Hematopoietic multipotent progenitor cell treated with erythropoietin and hydrocortisone succinate and interleukin-3 and kit ligand, for 4 days (in vitro differentiated cells): Measurements from ENCODE around the gene GCGR.

Experiments
- DNase-seq: peaks from one replicate; pipeline ENCODE4 v3.0.0-alpha.2; 2015

Gene GCGR

GRCh38 chr17:81803728-81804558 lies at the start of gene GCGR:
Gene GCGR (plus strand): TSS chr17:81804150. CDS start chr17:81809019, 4,869 bp downstream.
- DNase-seq: no peak

DNA sequence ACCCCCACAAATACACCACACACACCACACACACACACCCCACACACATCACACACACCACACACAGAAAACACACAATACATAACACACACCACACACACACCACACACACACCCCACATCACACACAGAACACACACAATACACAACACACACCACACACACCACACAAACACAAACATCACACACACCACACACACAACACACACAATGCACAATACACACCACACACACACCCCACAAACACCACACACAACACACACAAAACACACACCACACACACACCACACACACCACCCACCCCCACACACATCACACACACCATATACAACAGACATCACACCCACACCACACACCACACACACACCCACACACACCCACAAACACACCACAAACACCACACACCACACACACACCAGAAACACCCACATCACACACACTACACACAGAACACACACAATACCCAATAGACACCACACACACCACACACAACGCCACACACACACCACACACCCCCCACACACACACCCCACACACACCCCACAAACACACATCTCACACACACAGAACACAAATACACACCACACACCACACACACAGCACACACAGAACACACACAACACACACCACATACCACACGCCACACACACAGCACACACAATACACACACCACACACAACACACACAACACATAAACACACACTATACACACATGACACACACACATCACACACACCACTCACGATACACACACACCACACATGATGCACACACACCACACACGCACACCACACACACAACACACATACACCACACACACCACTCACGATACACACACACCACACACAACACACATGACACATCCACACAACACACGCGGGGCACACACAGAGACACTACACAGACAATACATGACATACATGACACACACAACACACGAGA lies 11.0 kb upstream of the GCGR start:
- DNase-seq: no peak

GRCh38 chr17:81794074-81794476 lies 9.9 kb upstream of the GCGR start:
- DNase-seq: no peak

DNA sequence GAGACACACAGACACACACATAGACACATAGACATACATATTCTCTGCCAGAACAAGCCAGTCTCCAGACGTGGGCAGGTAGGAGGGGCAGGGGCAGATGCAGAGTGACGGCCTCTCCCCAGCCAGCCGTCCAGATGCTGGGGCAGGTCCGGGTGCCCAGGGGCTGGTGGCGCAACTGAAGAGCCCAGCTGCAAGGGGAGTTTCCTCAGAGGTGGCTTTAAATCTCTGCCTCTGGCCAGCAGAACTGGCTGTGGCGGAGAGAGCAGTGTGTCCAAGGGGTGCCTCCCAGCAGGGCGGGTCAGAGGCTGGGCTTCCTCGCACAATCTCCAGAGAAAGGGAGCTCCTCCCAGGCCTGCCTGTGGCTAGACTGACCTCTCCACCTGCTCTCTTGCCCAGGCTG lies 9.4 kb upstream of the GCGR start:
- peak; percentile 43 for DNase-seq

- no peak for DNase-seq
These were observed 2.6 kb upstream of the GCGR start for GRCh38 chr17:81801327-81801726.

- no peak for DNase-seq
These were observed 1.7 kb upstream of the GCGR start for GRCh38 chr17:81802048-81802758.

DNA sequence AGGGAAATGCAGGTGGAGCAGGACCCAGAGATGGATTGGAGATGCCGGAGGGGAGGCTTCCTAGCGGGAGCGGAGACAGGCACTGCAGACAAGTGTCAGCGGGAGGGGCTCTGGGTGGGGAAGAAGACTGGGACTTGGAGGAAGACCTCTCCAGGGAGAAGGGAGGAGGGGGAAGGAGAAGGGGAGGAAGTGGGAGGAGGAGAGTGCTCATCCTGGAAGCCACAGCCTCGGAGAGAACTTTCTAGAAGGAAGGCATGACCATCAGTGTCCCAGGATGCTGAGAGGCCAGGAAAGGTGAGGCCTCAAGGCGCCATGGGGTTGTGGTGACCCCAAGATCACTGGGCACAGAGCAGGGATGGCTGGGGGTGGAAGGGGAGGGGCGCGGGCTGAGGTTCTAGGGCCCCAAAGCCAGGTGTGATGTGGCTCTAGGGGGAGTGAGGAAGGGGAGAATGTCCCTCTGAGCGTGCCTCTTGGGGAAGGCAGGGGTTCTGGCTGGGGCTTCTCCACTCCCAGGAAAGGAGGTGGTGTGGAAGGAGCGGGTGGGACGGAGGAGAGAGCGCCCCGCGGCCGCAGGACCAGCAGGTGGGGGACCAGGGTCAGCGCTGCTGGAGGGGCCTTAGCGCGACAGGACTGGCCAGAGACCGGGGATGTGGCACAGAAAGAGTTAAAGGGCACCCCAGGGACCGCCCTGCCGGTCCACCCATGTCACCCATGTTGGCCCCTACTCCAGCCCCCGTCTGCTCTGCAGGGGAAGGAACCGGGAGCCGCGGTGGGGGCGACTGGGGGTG lies 900 bp upstream of the GCGR start:
- no peak for DNase-seq

DNA sequence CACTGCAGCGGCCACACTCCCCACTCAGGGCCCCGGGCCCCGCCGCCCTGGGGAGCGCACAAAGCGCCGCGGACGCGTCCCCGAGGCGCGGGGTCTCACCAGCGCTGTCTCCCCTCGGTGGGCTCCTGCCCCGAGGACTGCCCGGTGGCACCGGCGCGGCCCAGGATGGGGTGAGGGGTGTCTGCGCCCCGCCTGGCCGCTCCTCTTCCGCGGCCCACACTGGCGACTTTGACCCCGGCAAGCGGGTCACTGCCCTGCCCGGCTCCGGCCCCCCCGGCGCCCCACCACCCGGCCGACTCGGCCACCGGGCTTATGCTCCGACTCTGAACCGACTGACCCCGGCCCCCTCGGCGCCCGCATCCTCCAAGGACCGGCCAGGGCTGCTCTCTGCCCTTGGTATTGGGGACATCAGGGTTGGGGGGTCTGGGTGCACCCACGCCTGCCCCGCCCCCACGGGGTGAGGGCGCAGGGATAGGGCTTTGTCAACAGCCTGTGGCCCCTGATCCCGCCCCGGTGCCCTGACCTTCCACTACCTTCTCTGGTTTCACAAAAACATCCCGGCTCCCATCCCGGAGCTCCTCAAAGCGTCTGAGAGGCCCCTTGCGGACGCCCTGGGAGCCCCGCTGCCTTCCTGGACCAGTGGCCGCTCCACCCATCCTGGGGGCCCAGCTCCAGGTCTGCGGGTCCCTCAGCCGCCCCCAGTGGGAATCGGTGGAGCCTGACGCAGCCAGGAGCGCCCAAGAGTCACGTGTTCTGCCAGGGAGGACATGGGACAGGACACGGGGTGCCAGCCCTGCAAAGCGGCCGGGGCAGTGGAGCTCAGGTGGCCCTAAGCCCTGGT lies 829 bp downstream of the GCGR start:
- DNase-seq: no peak

- no peak for DNase-seq
These were observed 1.9 kb downstream of the GCGR start for GRCh38 chr17:81805707-81806460.

DNA sequence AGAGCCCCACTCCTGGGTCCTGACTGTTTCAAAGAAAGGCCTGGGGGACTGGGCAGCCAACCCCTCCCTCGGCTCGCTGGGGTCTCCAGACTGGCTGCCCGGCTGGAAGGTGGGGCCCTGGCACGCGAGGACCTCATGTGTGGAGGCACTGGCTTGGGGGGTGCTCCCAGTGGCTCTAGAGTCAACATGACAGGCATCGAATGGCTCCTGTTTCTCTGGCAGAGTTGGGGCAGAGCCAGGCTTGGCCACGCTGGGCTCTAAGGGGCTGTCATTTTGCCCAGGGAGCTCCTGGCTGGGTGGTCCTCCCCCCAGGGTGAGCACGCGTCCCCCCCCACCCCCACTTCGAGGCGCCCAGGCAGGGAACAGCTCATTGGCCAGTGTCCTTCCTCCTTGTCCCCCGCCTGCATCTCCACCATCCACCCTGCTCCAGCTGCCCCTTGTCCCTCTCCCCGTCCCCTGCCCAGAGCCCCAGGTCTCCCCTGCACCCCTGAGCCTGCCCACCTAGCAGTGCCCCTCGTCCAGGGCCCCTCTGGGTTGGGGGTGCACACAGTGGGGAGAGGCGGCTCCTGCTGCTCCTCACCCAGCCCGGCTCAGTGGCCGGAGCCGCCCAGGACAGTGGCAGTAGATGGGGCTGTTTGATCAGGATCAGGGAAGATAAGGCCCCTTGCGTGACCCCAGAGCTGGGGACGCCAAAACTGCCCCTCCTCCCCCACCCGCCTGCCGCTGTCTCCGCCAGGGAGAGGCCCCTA lies 2.7 kb downstream of the GCGR start:
- DNase-seq: no peak

DNA sequence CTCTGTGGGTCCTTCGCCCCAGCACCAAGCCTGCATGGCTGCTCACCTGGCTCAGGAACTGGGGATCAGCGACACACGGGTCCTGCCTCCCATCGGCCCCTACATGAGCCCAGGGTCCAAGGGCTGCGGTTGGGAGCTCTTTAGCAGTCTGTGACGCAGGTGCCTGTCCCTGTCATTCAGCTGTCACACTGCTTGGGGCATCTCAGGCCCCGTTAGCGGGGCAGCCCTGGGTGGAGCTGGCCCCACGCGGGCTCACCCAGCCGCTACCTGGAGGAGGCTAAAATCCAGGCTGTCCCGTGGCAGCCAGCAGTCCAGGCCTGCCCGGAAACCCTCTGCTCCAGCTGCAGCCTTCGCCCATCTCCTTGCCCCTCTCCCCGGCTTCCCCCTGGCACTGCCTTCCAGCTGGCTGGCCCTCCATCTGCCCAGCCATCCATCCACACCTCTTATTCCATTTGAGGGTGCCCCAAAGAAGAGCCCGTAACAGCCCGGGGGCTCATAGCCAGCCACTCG lies 3.3 kb downstream of the GCGR start:
- DNase-seq: no peak

- DNase-seq: peak; percentile 41
These were observed 3.9 kb downstream of the GCGR start for GRCh38 chr17:81807839-81808238.

- DNase-seq: no peak
These were observed 5.0 kb downstream of the GCGR start for GRCh38 chr17:81808778-81809555.

DNA sequence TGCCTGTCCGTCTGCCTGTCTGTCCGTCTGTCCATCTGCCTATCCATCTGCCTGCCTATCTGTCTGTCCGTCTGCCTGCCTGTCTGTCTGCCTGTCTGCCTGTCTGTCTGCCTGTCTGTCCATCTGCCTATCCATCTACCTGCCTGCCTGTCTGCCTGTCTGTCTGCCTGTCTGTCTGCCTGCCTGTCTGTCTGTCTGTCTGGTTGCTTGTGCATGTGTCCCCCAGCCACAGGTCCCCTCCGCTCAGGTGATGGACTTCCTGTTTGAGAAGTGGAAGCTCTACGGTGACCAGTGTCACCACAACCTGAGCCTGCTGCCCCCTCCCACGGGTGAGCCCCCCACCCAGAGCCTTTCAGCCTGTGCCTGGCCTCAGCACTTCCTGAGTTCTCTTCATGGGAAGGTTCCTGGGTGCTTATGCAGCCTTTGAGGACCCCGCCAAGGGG lies 5.6 kb downstream of the GCGR start:
- DNase-seq: no peak

- no peak for DNase-seq
These were observed 6.5 kb downstream of the GCGR start for GRCh38 chr17:81810476-81810875.

DNA sequence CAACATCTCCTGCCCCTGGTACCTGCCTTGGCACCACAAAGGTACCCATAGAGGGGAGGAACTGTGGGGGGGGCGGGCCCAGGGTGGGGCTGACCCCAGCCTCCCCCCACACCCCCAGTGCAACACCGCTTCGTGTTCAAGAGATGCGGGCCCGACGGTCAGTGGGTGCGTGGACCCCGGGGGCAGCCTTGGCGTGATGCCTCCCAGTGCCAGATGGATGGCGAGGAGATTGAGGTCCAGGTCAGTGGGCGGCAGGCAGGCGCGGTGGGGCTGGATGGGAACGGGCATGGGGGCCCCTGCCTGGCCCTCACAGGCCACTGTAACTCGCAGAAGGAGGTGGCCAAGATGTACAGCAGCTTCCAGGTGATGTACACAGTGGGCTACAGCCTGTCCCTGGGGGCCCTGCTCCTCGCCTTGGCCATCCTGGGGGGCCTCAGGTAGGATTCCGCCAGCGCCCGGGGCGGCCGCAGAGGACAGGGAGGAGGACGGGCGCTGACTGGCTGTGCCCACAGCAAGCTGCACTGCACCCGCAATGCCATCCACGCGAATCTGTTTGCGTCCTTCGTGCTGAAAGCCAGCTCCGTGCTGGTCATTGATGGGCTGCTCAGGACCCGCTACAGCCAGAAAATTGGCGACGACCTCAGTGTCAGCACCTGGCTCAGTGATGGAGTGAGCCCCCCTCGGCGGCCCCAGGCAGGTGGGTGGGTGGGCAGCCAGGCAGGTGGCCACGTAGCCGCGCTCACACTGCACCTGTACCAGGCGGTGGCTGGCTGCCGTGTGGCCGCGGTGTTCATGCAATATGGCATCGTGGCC lies 7.1 kb downstream of the GCGR start:
- no peak for DNase-seq

GRCh38 chr17:81811705-81812570 lies 8.0 kb downstream of the GCGR start:
- no peak for DNase-seq
